Endothelial cell of umbilical vein (primary cell): ENCODE data around the gene TXNDC12. TPM values are rescaled to one million over a fixed set of nuclear protein-coding genes. Genes with fewer than 3 reads are reported as not detected.

Experiments
- BruUV-seq: library from RNA; stranded (reverse); fragments of 400-500 nt; replicated peaks from 2 replicates; lab custom pipeline; 2021; lab: Mats Ljungman, UMichigan
- CTCF ChIA-PET: fragments of 300-600, 350-600 bp; sonication (Branson Sonifier 250); formaldehyde crosslinking; loops from one replicate; lab custom pipeline; 2021; ENCODE audit warnings: antibody characterized with exemption, inconsistent platforms; lab: Charles Lee
- POLR2A ChIA-PET: fragments of 300-600, 350-600 bp; sonication (Branson Sonifier 250); formaldehyde crosslinking; loops from one replicate; lab custom pipeline; 2021; ENCODE audit warnings: antibody characterized with exemption, inconsistent platforms; lab: Charles Lee
- DNase-seq: peaks from one replicate; pipeline ENCODE4 v3.0.0-alpha.2; 2011; ENCODE audit warnings: low read depth, low spot score
- FAIRE-seq: peaks from 2 replicates; lab custom pipeline; 2011; peaks lifted over from hg19 to GRCh38; lab: Jason Lieb, UNC
- H2AFZ ChIP-seq: 2 replicates; pipeline ENCODE4 v1.6.0; 2012; ENCODE audit warnings: low read depth, low read length, control low read depth, inconsistent platforms
- H3K27ac ChIP-seq: 2 replicates; pipeline ENCODE4 v1.5.1; 2011; ENCODE audit warnings: low read depth, mild to moderate bottlenecking, control low read depth, low read length, moderate library complexity; ENCODE audit not compliant: insufficient read depth
- H3K27me3 ChIP-seq, 2 experiments: 2 replicates each; pipeline versions ENCODE4 v1.6.0 to v1.6.1; 2011; ENCODE audit warnings: low read length in 2 of 2, mixed read lengths in 1 of 2; ENCODE audit not compliant: control insufficient read depth in 2 of 2, insufficient read depth in 2 of 2
- H3K36me3 ChIP-seq, 2 experiments: 2 replicates in 1 of 2; 3 replicates in 1 of 2; pipeline ENCODE4 v1.5.1; 2011; ENCODE audit warnings: low read length in 2 of 2, mild to moderate bottlenecking in 1 of 2, moderate library complexity in 1 of 2; ENCODE audit not compliant: control insufficient read depth in 2 of 2, insufficient read depth in 2 of 2; ENCODE audit errors: extremely low read depth in 1 of 2
- H3K4me1 ChIP-seq: 3 replicates; pipeline ENCODE4 v1.5.1; 2011; ENCODE audit warnings: mild to moderate bottlenecking, low read length; ENCODE audit not compliant: control insufficient read depth, insufficient read depth; ENCODE audit errors: extremely low read depth
- H3K4me2 ChIP-seq: 2 replicates; pipeline ENCODE4 v1.6.1; 2011; ENCODE audit warnings: low read length, control low read depth, mixed read lengths; ENCODE audit not compliant: insufficient read depth
- H3K4me3 ChIP-seq, 3 experiments: fragments of 200-600 bp in 1 of 3; sonication (generic), shearing (Covaris generic) in 1 of 3; replicated peaks in 1 of 3; 2 replicates each; pipeline ENCODE4 v1.5.1; 2011 to 2016; ENCODE audit warnings: control low read depth in 3 of 3, low read length in 3 of 3, mild to moderate bottlenecking in 2 of 3, inconsistent platforms in 1 of 3, low read depth in 1 of 3, moderate library complexity in 1 of 3; ENCODE audit not compliant: insufficient read depth in 1 of 3
- H3K79me2 ChIP-seq: 2 replicates; pipeline ENCODE4 v1.6.0; 2012; ENCODE audit warnings: low read length, inconsistent platforms; ENCODE audit not compliant: control insufficient read depth, insufficient read depth
- H3K9ac ChIP-seq: replicated peaks from 2 replicates; pipeline ENCODE3; 2011; ENCODE audit warnings: low read length, control low read depth; ENCODE audit not compliant: insufficient read depth; ENCODE audit errors: extremely low read depth
- H3K9me1 ChIP-seq: replicated peaks from 3 replicates; pipeline ENCODE4 v1.6.0; 2011; ENCODE audit warnings: mild to moderate bottlenecking, low read length; ENCODE audit not compliant: control insufficient read depth, insufficient read depth; ENCODE audit errors: extremely low read depth
- H3K9me3 ChIP-seq: replicated peaks from 2 replicates; pipeline ENCODE4 v1.5.1; 2012; ENCODE audit warnings: low read length, inconsistent platforms; ENCODE audit not compliant: control insufficient read depth, insufficient read depth
- H4K20me1 ChIP-seq: replicated peaks from 2 replicates; pipeline ENCODE3; 2011; ENCODE audit warnings: mild to moderate bottlenecking, low read length; ENCODE audit not compliant: control insufficient read depth, insufficient read depth; ENCODE audit errors: extremely low read depth
- EZH2 ChIP-seq: IDR thresholded peaks from 2 replicates; pipeline ENCODE4 v1.6.1; 2012; ENCODE audit warnings: borderline replicate concordance, low read depth, mild to moderate bottlenecking, moderate library complexity, low read length, inconsistent platforms; ENCODE audit not compliant: severe bottlenecking
- FOS ChIP-seq: IDR thresholded peaks from 2 replicates; pipeline ENCODE4 v1.6.1; 2011; ENCODE audit warnings: mild to moderate bottlenecking, low read length, moderate library complexity, borderline replicate concordance; ENCODE audit not compliant: insufficient read depth
- GATA2 ChIP-seq: IDR thresholded peaks from 2 replicates; pipeline ENCODE4 v1.7.0; 2011; ENCODE audit warnings: low read depth, mild to moderate bottlenecking, moderate library complexity, mixed read lengths, low read length; ENCODE audit not compliant: insufficient read length, insufficient read depth
- JUN ChIP-seq: IDR thresholded peaks from 2 replicates; pipeline ENCODE4 v1.6.1; 2011; ENCODE audit warnings: borderline replicate concordance, low read depth; ENCODE audit not compliant: insufficient read length, insufficient read depth
- MYC ChIP-seq: IDR thresholded peaks from one replicate; pipeline ENCODE4 v1.6.1; 2011; ENCODE audit warnings: mild to moderate bottlenecking, low read depth, low read length
- POLR2A ChIP-seq: IDR thresholded peaks from 2 replicates; pipeline ENCODE4 v1.6.1; 2012; ENCODE audit warnings: low read depth, mild to moderate bottlenecking, control low read depth, low read length
- POLR2AphosphoS5 ChIP-seq: IDR thresholded peaks from 2 replicates; pipeline ENCODE4 v1.6.1; 2012; ENCODE audit warnings: low read depth, mild to moderate bottlenecking, control low read depth, low read length, moderate library complexity; ENCODE audit not compliant: insufficient read depth
- dilution Hi-C: fragments of 300-500 bp; cut with MboI; formaldehyde crosslinking; loops from one replicate; pipeline ENCODE4 v1.15.0; 2019; ENCODE audit warnings: low sequenced_read_pairs; ENCODE audit not compliant: extremely low pct_ligation_motif_present
- intact Hi-C: fragments of 100-400 bp; cut with micrococcal nuclease; formaldehyde crosslinking; loops from one replicate; pipeline ENCODE4 v1.10.0; 2022
- polyA plus RNA-seq, 4 experiments: library from polyadenylated mRNA; depleted of rRNA in 3 of 4; stranded (reverse) in 3 of 4; unstranded in 1 of 4; fragments of >200 nt; gene quantifications; 2 replicates each; pipeline versions ENCODE4 v1.2.1 to v1.2.3, GENCODE V29; 2011 to 2012; ENCODE audit warnings: missing spikeins in 1 of 4
- total RNA-seq: library from RNA; stranded (reverse); gene quantifications from 2 replicates; pipeline ENCODE4 v1.2.3, GENCODE V29; 2021
- TF ChIP-seq, protein P1 (sequence below): IDR thresholded peaks from 2 replicates; pipeline ENCODE4 v1.6.1; 2011; ENCODE audit not compliant: insufficient read depth, insufficient read length
- TF ChIP-seq, protein P2 (sequence below), 2 donors: IDR thresholded peaks; 1 replicate in 1 of 2; 2 replicates in 1 of 2; pipeline ENCODE4 v1.5.1; 2011; ENCODE audit warnings: low read length in 2 of 2, mild to moderate bottlenecking in 2 of 2, moderate library complexity in 2 of 2, control low read depth in 1 of 2, inconsistent platforms in 1 of 2, low read depth in 1 of 2; ENCODE audit not compliant: insufficient read depth in 1 of 2; ENCODE audit errors: extremely low read depth in 1 of 2

TXNDC12 gene
- total and polyA plus RNA-seq, 2 donors (not counting 3 experiments of a cell fraction or from before 2014, with no cell fraction given), result 33.7 to 57.4 TPM

DNA sequence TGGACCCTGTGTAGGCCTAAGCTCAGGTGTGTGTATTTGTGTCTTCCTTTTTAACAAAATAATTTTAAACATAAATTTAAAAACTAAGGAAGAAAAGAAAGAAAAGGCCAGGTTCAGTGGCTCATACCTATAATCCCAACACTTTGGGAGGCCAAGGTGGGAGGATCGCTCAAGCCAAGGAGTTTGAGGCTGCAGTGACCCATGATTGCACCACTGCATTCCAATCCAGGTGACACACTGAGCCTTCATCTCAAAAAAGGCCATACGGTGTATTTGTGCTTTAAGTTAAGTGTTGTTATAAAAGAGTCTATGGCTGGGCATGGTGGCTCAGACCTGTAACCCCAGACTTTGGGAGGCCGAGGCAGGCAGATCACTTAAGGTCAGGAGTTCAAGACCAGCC, 72.8 kb downstream of the TXNDC12 start:
- dilution Hi-C loops, result no loop called here
- DNase-seq (no peak), FAIRE-seq (no peak)
- POLR2A ChIA-PET, result no interaction called here
- no peaks in the 10 kb centered on the region for H3K9me1 ChIP-seq
- CTCF ChIA-PET, result no interaction called here
- H2AFZ ChIP-seq, result no peak overlapping the region
- H3K4me3 ChIP-seq, result no peak overlapping the region
- H3K27me3 ChIP-seq, result no peaks in the 10 kb centered on the region
- H3K36me3 ChIP-seq, result no peaks in the 10 kb centered on the region
- intact Hi-C loops, result no loop called here
- no peak for TF ChIP-seq FOS
- TF ChIP-seq MYC, result no peak
- TF ChIP-seq EZH2, result no peak
- no peak for TF ChIP-seq POLR2AphosphoS5
- no peak for TF ChIP-seq JUN
- TF ChIP-seq, protein P1, sequence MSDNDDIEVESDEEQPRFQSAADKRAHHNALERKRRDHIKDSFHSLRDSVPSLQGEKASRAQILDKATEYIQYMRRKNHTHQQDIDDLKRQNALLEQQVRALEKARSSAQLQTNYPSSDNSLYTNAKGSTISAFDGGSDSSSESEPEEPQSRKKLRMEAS, result no peak
- no peak for TF ChIP-seq GATA2
- TF ChIP-seq, protein P2, sequence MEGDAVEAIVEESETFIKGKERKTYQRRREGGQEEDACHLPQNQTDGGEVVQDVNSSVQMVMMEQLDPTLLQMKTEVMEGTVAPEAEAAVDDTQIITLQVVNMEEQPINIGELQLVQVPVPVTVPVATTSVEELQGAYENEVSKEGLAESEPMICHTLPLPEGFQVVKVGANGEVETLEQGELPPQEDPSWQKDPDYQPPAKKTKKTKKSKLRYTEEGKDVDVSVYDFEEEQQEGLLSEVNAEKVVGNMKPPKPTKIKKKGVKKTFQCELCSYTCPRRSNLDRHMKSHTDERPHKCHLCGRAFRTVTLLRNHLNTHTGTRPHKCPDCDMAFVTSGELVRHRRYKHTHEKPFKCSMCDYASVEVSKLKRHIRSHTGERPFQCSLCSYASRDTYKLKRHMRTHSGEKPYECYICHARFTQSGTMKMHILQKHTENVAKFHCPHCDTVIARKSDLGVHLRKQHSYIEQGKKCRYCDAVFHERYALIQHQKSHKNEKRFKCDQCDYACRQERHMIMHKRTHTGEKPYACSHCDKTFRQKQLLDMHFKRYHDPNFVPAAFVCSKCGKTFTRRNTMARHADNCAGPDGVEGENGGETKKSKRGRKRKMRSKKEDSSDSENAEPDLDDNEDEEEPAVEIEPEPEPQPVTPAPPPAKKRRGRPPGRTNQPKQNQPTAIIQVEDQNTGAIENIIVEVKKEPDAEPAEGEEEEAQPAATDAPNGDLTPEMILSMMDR (IDR thresholded peaks at IDR 0.05; ENCODE audit: extremely low read depth in 1 of 2, insufficient read depth in 1 of 2, low read depth in 1 of 2, low read length in 2 of 2), result no peak
- no peak for TF ChIP-seq POLR2A
- BruUV-seq, result no TSS peak
- no peaks in the 10 kb centered on the region for H3K9me3 ChIP-seq
- H3K79me2 ChIP-seq, result no peaks in the 10 kb centered on the region
- no peak overlapping the region for H3K4me2 ChIP-seq
- H3K4me1 ChIP-seq, result no peaks in the 10 kb centered on the region
- H3K9ac ChIP-seq, result no peak overlapping the region
- no peak overlapping the region for H3K27ac ChIP-seq
- H4K20me1 ChIP-seq, result no peaks in the 10 kb centered on the region
